Neural crest cell (in vitro differentiated cells): ENCODE measurements around the gene SMARCA4. TPM values are rescaled to one million over a fixed set of nuclear protein-coding genes. Genes with fewer than 3 reads are reported as not detected.

Experiments used
- DNase-seq: peaks from one replicate; pipeline ENCODE4 v3.0.0; 2021; ENCODE audit warnings: low read depth, mixed read lengths, low spot score
- H3K27ac Mint-ChIP-seq: one replicate; pipeline ENCODE4 v1.8.0; 2021; ENCODE audit warnings: mild to moderate bottlenecking, mixed read lengths; ENCODE audit not compliant: unreplicated experiment
- H3K27me3 Mint-ChIP-seq: 2 replicates; pipeline ENCODE4 v1.8.0; 2021; ENCODE audit warnings: low read depth, mild to moderate bottlenecking, mixed read lengths
- H3K36me3 Mint-ChIP-seq: 2 replicates; pipeline ENCODE4 v1.8.0; 2021; ENCODE audit warnings: low read depth, mild to moderate bottlenecking, mixed read lengths
- H3K4me1 Mint-ChIP-seq: 2 replicates; pipeline ENCODE4 v1.8.0; 2021; ENCODE audit warnings: mixed read lengths
- H3K4me3 Mint-ChIP-seq: one replicate; pipeline ENCODE4 v1.8.0; 2021; ENCODE audit warnings: mild to moderate bottlenecking, mixed read lengths
- H3K9me3 Mint-ChIP-seq: 2 replicates; pipeline ENCODE4 v1.8.0; 2021; ENCODE audit warnings: mixed read lengths
- CTCF ChIP-seq: fragments of 200-600 bp; sonication (generic); conservative IDR thresholded peaks from 2 replicates; pipeline ENCODE4 v1.5.0; 2021; ENCODE audit warnings: antibody characterized with exemption, mild to moderate bottlenecking
- total RNA-seq: library from RNA; stranded (reverse); gene quantifications from 2 replicates; pipeline ENCODE4 v1.2.1, GENCODE V29; 2021

The SMARCA4 gene
- total RNA-seq, 1 donor from 2014 or later = 363 TPM

GRCh38 chr19:10920781-10921180, 40.0 kb upstream of the SMARCA4 start:
- TF ChIP-seq CTCF = no peak
- no peak for DNase-seq

GRCh38 chr19:10921199-10921909, 39.5 kb upstream of the SMARCA4 start:
- no peak for TF ChIP-seq CTCF
- no peak for DNase-seq
- Mint-ChIP-seq H3K36me3 (no peaks in the 10 kb centered on the region), H3K9me3 (no peaks in the 10 kb centered on the region), H3K4me1 (no peaks in the 10 kb centered on the region), H3K27me3 (no peaks in the 10 kb centered on the region), H3K27ac (no peak overlapping the region), H3K4me3 (no peak overlapping the region)

More at GRCh38 chr19:10920781-10921180, 40.0 kb upstream of the SMARCA4 start:
- H3K27ac Mint-ChIP-seq = no peak overlapping the region
- H3K4me1 Mint-ChIP-seq = no peaks in the 10 kb centered on the region
- H3K4me3 Mint-ChIP-seq = no peak overlapping the region
- H3K9me3 Mint-ChIP-seq = no peaks in the 10 kb centered on the region
- no peaks in the 10 kb centered on the region for H3K27me3 Mint-ChIP-seq
- H3K36me3 Mint-ChIP-seq = no peaks in the 10 kb centered on the region

GRCh38 chr19:10921910-10922637, 38.8 kb upstream of the SMARCA4 start:
- Mint-ChIP-seq H3K9me3 (no peaks in the 10 kb centered on the region), H3K27me3 (no peaks in the 10 kb centered on the region), H3K27ac (no peak overlapping the region), H3K36me3 (no peaks in the 10 kb centered on the region), H3K4me3 (peak overlapping the region; percentile 63), H3K4me1 (peaks cover under 1% of the 10 kb centered on the region)
- no peak for TF ChIP-seq CTCF
- DNase-seq = no peak

GRCh38 chr19:10922638-10923014, 38.2 kb upstream of the SMARCA4 start:
- no peak for DNase-seq
- Mint-ChIP-seq H3K9me3 (no peaks in the 10 kb centered on the region), H3K36me3 (no peaks in the 10 kb centered on the region), H3K4me3 (peak overlapping the region; percentile 63), H3K27me3 (peaks cover 2% of the 10 kb centered on the region), H3K4me1 (peaks cover 6% of the 10 kb centered on the region), H3K27ac (no peak overlapping the region)
- no peak for TF ChIP-seq CTCF

- H3K36me3 Mint-ChIP-seq = no peaks in the 10 kb centered on the region
- peaks cover 13% of the 10 kb centered on the region for H3K4me1 Mint-ChIP-seq
- H3K27ac Mint-ChIP-seq = no peak overlapping the region
- no peak for DNase-seq
- TF ChIP-seq CTCF = no peak
- no peaks in the 10 kb centered on the region for H3K9me3 Mint-ChIP-seq
- peaks cover 3% of the 10 kb centered on the region for H3K27me3 Mint-ChIP-seq
- no peak overlapping the region for H3K4me3 Mint-ChIP-seq
Observed at GRCh38 chr19:10923260-10924112, 37.3 kb upstream of the SMARCA4 start.
